Lung (tissue), 12 donors: ENCODE results near the gene LRRC74A. TPM values are rescaled to one million over a fixed set of nuclear protein-coding genes. Genes with fewer than 3 reads are reported as not detected.

Experiments used
- ATAC-seq: fragments of 200-7000 bp; cut with Tn5 transposase; one replicate; pipeline ENCODE4 v1.9.1; 2020; ENCODE audit warnings: moderate number of reproducible peaks; ENCODE audit not compliant: insufficient read depth, low FRiP score
- DNase-seq, 3 donors: peaks; one replicate each; pipeline ENCODE4 v3.0.0-alpha.2; 2013 to 2017
- H3K27ac ChIP-seq, 2 donors: one replicate each; pipeline ENCODE4 v1.5.1; 2013; ENCODE audit warnings: mild to moderate bottlenecking in 2 of 2, moderate library complexity in 2 of 2, control low read depth in 1 of 2, inconsistent platforms in 1 of 2, low read depth in 1 of 2, low read length in 1 of 2
- H3K27me3 ChIP-seq, 3 donors: one replicate each; pipeline ENCODE4 v1.5.1; 2013; ENCODE audit warnings: low read length in 2 of 3; ENCODE audit not compliant: control insufficient read depth in 3 of 3, insufficient read depth in 3 of 3
- H3K36me3 ChIP-seq, 4 donors: one replicate each; pipeline ENCODE4 v1.5.1; 2013; ENCODE audit warnings: low read length in 4 of 4, mild to moderate bottlenecking in 1 of 4, moderate library complexity in 1 of 4; ENCODE audit not compliant: control insufficient read depth in 4 of 4, insufficient read depth in 4 of 4
- H3K4me1 ChIP-seq, 5 donors: one replicate each; pipeline ENCODE4 v1.5.1; 2013; ENCODE audit warnings: low read length in 5 of 5, mild to moderate bottlenecking in 2 of 5, moderate library complexity in 1 of 5; ENCODE audit not compliant: control insufficient read depth in 5 of 5, insufficient read depth in 5 of 5
- H3K4me3 ChIP-seq: one replicate; pipeline ENCODE4 v1.5.1; 2013; ENCODE audit warnings: mild to moderate bottlenecking, control low read depth, moderate library complexity
- H3K9ac ChIP-seq, 2 donors: one replicate each; pipeline ENCODE4 v1.5.1; 2013; ENCODE audit warnings: low read length in 2 of 2, control low read depth in 1 of 2; ENCODE audit not compliant: insufficient read depth in 1 of 2
- H3K9me3 ChIP-seq, 4 donors: one replicate each; pipeline ENCODE4 v1.5.1; 2013; ENCODE audit warnings: low read length in 3 of 4, mild to moderate bottlenecking in 1 of 4, moderate library complexity in 1 of 4; ENCODE audit not compliant: control insufficient read depth in 4 of 4, insufficient read depth in 3 of 4
- WGBS, 2 donors: extraction: QIAGEN DNeasy Blood & Tissue Kit; methylation state at CpG; one replicate each; pipeline ENCODE4 v1.1.7; 2013; 5-methylcytosine and 5-hydroxymethylcytosine counted together
- polyA plus RNA-seq, 2 donors: library from polyadenylated mRNA; stranded (reverse); fragments of 200-250 nt; gene quantifications; one replicate each; pipeline ENCODE4 v1.2.1, GENCODE V29; 2013
- total RNA-seq, 2 donors: library from RNA; depleted of rRNA in 1 of 2; stranded (reverse); fragments of >200 nt in 1 of 2; gene quantifications; one replicate each; pipeline ENCODE4 v1.2.1, GENCODE V29; 2014 to 2021
- TF ChIP-seq, protein P1 (sequence below): IDR thresholded peaks from 2 replicates; pipeline ENCODE4 v1.5.1; 2012; ENCODE audit warnings: mild to moderate bottlenecking; ENCODE audit errors: control extremely low read depth, extremely low read depth
- donor health status: control.
- donor health status: control.
- donor health status: Bipolar disorder and iron deficiency.
- donor health status: healthy.
- donor health status: DM: yes; HTN: yes; CAD: no.

The LRRC74A gene
- total and polyA plus RNA-seq, 4 donors: not detected

DNA sequence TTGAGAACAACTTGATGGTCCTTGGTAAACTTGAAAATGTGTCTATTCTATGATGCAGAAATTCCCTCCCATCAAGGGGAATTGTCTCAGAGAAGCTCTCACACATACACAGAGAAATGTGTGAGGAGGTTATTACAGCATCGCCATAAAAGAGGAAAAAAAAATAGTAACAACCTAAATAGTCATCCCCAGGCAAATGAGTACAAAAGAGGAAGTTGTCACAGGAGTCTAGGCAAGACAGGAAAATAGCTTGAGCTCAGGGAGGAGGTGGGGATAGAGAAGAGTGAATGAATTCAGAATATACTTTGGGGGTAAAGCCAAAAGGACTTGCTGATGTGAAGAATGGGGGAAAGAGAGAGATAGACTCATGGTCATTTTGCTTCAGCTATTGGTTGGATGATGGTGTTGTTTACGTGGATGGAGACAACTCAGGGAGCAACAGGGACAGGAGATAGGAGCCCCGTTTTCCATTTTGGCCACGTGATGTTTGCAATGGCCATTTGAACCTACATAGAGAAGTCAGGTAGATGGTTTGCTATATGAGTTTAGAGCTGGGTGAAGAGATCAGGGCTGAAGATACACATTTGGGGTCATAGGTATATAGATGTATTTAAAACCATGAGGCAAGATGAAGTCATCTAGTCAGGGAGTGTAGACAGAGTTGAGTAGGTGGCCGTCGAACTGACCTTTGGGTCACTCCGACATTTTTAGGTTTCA is 20.3 kb downstream of the LRRC74A start:
- TF ChIP-seq, protein P1, sequence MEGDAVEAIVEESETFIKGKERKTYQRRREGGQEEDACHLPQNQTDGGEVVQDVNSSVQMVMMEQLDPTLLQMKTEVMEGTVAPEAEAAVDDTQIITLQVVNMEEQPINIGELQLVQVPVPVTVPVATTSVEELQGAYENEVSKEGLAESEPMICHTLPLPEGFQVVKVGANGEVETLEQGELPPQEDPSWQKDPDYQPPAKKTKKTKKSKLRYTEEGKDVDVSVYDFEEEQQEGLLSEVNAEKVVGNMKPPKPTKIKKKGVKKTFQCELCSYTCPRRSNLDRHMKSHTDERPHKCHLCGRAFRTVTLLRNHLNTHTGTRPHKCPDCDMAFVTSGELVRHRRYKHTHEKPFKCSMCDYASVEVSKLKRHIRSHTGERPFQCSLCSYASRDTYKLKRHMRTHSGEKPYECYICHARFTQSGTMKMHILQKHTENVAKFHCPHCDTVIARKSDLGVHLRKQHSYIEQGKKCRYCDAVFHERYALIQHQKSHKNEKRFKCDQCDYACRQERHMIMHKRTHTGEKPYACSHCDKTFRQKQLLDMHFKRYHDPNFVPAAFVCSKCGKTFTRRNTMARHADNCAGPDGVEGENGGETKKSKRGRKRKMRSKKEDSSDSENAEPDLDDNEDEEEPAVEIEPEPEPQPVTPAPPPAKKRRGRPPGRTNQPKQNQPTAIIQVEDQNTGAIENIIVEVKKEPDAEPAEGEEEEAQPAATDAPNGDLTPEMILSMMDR: no peak
- no peaks in the 10 kb centered on the region for H3K36me3 ChIP-seq
- WGBS, 2 donors: 76 to 78% methylated on average over 7 of the region's 7 CpGs
- DNase-seq: no peak
- ATAC-seq: no peak
- H3K27me3 ChIP-seq: no peaks in the 10 kb centered on the region
- no peaks in the 10 kb centered on the region for H3K9me3 ChIP-seq
- H3K4me3 ChIP-seq: no peak overlapping the region
- H3K4me1 ChIP-seq: peaks cover 0 to 1% (median 0%) of the 10 kb centered on the region in 5 donors
- H3K9ac ChIP-seq: no peak overlapping the region
- H3K27ac ChIP-seq: no peak overlapping the region

DNA sequence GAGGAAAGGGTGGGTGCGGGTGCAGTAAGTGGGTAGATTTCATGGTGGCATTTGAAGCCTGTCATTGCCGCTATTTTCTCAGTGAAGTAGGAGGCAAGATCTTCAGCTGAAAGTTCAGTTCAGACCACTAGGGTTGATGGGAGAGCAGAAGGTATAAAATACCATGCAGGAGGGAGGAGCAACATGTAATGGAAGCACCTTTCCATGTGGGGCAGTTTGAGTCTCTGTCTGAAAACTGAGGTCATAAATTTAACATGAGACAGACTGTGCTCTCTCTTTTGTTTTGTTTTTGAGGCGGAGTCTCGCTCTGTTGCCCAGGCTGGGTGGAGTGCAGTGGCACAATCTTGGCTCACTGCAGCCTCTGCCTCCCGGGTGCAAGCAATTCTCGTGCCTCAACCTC is 22.7 kb downstream of the LRRC74A start:
- Histone ChIP-seq H3K27me3 (no peaks in the 10 kb centered on the region), H3K9me3 (no peaks in the 10 kb centered on the region), H3K27ac (no peak overlapping the region), H3K36me3 (no peaks in the 10 kb centered on the region), H3K4me3 (no peak overlapping the region), H3K4me1 (peaks cover 0 to 1% (median 0%) of the 10 kb centered on the region in 5 donors), H3K9ac (no peak overlapping the region)
- TF ChIP-seq, protein P1: no peak
- DNase-seq (no peak), ATAC-seq (no peak)
- WGBS, 2 donors: 82 to 86% methylated on average over 6 of the region's 6 CpGs

DNA sequence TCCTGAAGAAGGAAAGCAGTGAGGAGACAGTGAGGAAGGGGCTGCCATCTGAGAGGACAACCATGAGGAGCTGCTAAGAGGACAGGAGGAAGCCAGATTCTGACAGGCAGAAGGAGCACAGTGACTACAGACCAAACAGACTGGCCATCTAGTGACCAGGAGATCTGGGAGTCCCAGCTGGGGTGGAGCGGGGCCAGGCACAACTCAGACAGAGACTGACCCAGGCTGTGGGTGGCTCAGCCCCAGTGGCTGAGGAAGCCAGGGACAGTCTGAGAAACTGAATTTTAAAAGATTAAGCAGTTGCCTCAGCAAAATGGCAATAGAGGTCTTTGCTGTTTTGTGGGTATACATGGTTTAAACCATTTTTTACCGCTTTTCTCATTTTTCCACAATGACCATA is 28.9 kb downstream of the LRRC74A start:
- Histone ChIP-seq H3K4me1 (no peaks in the 10 kb centered on the region), H3K27ac (no peak overlapping the region), H3K27me3 (no peaks in the 10 kb centered on the region), H3K36me3 (no peaks in the 10 kb centered on the region), H3K9ac (no peak overlapping the region), H3K4me3 (no peak overlapping the region), H3K9me3 (peaks cover 0 to 1% (median 0%) of the 10 kb centered on the region in 4 donors)
- 97% methylated on average over 2 of the region's 2 CpGs for WGBS, 2 donors
- TF ChIP-seq, protein P1: no peak
- DNase-seq (no peak), ATAC-seq (no peak)

DNA sequence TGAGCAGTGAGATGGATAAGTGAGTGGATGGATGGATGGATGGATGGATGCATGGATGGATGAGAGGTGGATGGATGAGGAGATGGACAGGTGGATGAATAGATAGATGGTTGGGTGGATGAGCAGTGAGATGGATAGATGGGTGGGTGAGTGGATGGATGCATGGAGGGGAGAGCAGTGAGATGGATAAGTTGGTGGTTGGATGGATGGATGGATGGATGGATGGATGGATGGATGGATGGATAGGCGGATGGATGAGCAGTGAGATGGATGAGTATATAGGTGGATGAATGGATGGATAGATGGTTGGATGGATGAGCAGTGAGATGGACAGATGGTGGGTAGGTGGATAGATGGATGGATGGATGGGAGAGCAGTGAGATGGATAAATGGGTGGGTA is 30.6 kb downstream of the LRRC74A start:
- no peaks in the 10 kb centered on the region for H3K27me3 ChIP-seq
- ATAC-seq (no peak), DNase-seq (no peak)
- H3K4me1 ChIP-seq: peaks cover 0 to 2% (median 0%) of the 10 kb centered on the region in 5 donors
- no peaks in the 10 kb centered on the region for H3K36me3 ChIP-seq
- WGBS, 2 donors: 84 to 88% methylated on average over 1 of the region's 1 CpG
- TF ChIP-seq, protein P1: no peak
- H3K27ac ChIP-seq: no peak overlapping the region
- peaks cover 0 to 1% (median 0%) of the 10 kb centered on the region in 4 donors for H3K9me3 ChIP-seq
- H3K4me3 ChIP-seq: no peak overlapping the region
- H3K9ac ChIP-seq: no peak overlapping the region
